ENCODE data around the gene IGF2.
A peak's percentile ranks its signal among the peaks of the same experiment; 100 is the strongest.
"Not testable (repeated sequence)": the region's sequence is repeated elsewhere in the genome, so short reads cannot be mapped to it uniquely, and the experiment has no call there.

The IGF2 gene

GRCh38 chr11:2139123-2139521 is at the start of gene IGF2:
Gene IGF2 (minus strand): TSS chr11:2139389. CDS start chr11:2135523, 3,866 bp downstream.
- DNase-seq, result no peak

- no peak for DNase-seq
Observed at GRCh38 chr11:2188745-2189144, 49.6 kb upstream of the IGF2 start.

- DNase-seq, result no peak
Observed at GRCh38 chr11:2187280-2187707, 48.1 kb upstream of the IGF2 start.

GRCh38 chr11:2186669-2187279 is 47.6 kb upstream of the IGF2 start:
- DNase-seq, result peak; percentile 51

GRCh38 chr11:2185324-2186085 is 46.3 kb upstream of the IGF2 start:
- DNase-seq, result no peak

GRCh38 chr11:2182692-2183474 is 43.7 kb upstream of the IGF2 start:
- no peak for DNase-seq

GRCh38 chr11:2182075-2182474 is 42.9 kb upstream of the IGF2 start:
- no peak for DNase-seq

- DNase-seq, result no peak
Observed at GRCh38 chr11:2180789-2181370, 41.7 kb upstream of the IGF2 start.

GRCh38 chr11:2180347-2180746 is 41.2 kb upstream of the IGF2 start:
- no peak for DNase-seq

- no peak for DNase-seq
Observed at GRCh38 chr11:2179516-2179915, 40.3 kb upstream of the IGF2 start.

- no peak for DNase-seq
Observed at GRCh38 chr11:2178906-2179494, 39.8 kb upstream of the IGF2 start.

- not testable (repeated sequence) for DNase-seq
Observed at GRCh38 chr11:2178055-2178773, 39.0 kb upstream of the IGF2 start.

GRCh38 chr11:2177076-2177475 is 37.9 kb upstream of the IGF2 start:
- DNase-seq, result no peak

GRCh38 chr11:2176389-2176900 is 37.3 kb upstream of the IGF2 start:
- DNase-seq, result no peak

GRCh38 chr11:2175659-2176058 is 36.5 kb upstream of the IGF2 start:
- no peak for DNase-seq

- no peak for DNase-seq
Observed at GRCh38 chr11:2174361-2174760, 35.2 kb upstream of the IGF2 start.

- no peak for DNase-seq
Observed at GRCh38 chr11:2173761-2174160, 34.6 kb upstream of the IGF2 start.

- no peak for DNase-seq
Observed at GRCh38 chr11:2173150-2173693, 34.0 kb upstream of the IGF2 start.

GRCh38 chr11:2172676-2173075 is 33.5 kb upstream of the IGF2 start:
- no peak for DNase-seq

GRCh38 chr11:2171591-2172003 is 32.4 kb upstream of the IGF2 start, which contains the start of gene TH:
Gene TH (minus strand): TSS chr11:2171815. CDS start chr11:2171786, 29 bp downstream.
- DNase-seq, result no peak
